ENCODE measurements around the gene PNLDC1.
"Not testable (repeated sequence)": the region's sequence is repeated elsewhere in the genome, so short reads cannot be mapped to it uniquely, and the experiment has no call there.

The PNLDC1 gene

GRCh38 chr6:159778542-159779103 lies 21.5 kb upstream of the PNLDC1 start:
- DNase-seq (ENCODE audit: low read depth), result no peak

DNA sequence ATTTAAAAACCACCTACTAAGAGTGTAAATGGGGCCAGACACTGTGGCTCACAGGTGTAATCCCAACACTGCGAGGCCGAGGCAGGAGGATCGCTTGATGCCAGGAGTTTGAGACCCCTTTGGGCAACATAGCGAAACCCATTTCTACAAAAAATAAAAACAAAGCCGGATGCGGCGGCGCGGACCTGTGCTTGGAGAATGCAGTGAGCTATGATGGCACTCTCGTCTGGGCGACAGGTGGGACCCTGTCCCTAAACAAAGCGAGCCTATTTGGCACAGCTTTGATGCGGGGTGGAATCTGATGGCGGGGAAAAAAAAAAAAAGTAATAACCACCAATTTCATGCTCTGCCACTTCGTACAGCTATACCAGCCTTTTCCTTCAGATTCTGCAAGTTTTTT lies 11.8 kb upstream of the PNLDC1 start:
- peak; percentile 2 for DNase-seq (ENCODE audit: low read depth)

DNA sequence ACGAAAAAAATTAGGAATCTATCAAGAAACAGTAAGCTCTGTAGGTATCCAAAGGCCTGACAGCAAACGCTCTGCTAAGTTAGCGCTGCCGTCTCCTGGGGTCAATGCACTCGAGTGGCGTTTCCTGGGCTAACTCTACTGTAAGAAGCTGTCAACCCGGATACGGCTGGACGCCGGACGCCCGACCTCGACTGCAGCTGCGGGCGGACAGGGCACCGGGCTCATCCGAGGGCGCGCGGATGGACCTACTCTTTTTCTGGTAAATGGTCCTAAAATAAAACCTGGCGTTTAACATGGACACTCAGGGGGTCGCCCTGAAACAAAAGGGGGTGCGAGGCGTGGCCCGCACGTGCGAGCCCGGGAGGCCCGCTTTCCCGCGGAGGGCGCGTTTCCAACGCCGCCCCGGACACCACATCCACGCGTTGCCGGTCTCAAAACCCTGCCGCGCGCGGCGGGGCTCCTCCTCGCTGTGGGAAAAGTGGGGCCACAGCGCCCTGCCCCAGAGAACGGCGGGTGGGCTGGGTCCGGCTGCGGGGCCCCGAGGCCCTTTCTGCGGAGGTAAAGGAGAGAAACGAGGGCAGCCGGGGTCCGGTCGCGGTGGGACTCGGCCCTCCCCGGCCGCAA lies 11.2 kb upstream of the PNLDC1 start:
- no peak for DNase-seq (ENCODE audit: low read depth)

GRCh38 chr6:159789377-159790148 lies 10.5 kb upstream of the PNLDC1 start, which contains the start of gene TCP1:
TSS of gene TCP1 (minus strand) at chr6:159789602. CDS start at chr6:159789468, 134 bp downstream.
- peak; percentile 97 for DNase-seq (ENCODE audit: low read depth)

GRCh38 chr6:159790149-159790955 lies 9.7 kb upstream of the PNLDC1 start, which contains the start of gene MRPL18:
TSS of gene MRPL18 (plus strand) at chr6:159790467. CDS start at chr6:159790588, 121 bp downstream.
- peak; percentile 80 for DNase-seq (ENCODE audit: low read depth)

- peak; percentile 4 for DNase-seq (ENCODE audit: low read depth)
Observed at GRCh38 chr6:159790956-159791598, 9.0 kb upstream of the PNLDC1 start.

DNA sequence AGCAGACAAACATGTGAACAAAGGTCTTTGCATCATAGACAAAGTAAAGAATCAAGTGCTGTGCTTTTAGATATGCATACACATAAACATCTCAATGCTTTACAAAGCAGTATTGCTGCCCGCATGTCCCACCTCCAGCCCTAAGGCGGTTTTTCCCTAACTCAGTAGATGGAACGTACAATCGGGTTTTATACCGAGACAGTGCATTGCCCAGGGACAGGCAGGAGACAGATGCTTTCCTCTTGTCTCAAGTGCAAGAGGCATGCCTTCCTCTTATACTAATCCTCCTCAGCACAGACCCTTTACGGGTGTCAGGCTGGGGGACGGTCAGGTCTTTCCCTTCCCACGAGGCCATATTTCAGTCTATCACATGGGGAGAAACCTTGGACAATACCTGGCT lies 5.1 kb upstream of the PNLDC1 start:
- not testable (repeated sequence) for DNase-seq (ENCODE audit: low read depth)

- DNase-seq (ENCODE audit: low read depth), result no peak
Observed at GRCh38 chr6:159797554-159797953, 2.5 kb upstream of the PNLDC1 start.

DNA sequence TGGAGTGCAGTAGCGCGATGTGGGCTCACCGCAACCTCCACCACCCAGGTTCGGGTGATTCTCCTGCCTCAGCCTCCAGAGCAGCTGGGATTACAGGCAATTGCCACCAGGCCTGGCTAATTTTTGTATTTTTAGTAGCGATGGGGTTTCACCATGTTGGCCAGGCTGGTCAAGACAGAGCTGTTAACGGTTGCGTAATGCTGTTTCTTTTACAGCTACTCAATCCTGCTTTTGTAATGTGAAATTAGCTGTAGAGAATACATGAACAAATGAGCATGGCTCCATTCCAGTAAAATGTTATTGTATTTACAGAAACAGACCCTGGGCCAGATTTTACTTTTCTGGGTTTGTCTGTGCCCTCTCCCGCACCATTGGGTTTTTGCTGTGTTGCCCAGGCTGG lies 1.9 kb downstream of the PNLDC1 start:
- DNase-seq (ENCODE audit: low read depth), result no peak

GRCh38 chr6:159804504-159804903 lies 4.4 kb downstream of the PNLDC1 start:
- DNase-seq (ENCODE audit: low read depth), result no peak

DNA sequence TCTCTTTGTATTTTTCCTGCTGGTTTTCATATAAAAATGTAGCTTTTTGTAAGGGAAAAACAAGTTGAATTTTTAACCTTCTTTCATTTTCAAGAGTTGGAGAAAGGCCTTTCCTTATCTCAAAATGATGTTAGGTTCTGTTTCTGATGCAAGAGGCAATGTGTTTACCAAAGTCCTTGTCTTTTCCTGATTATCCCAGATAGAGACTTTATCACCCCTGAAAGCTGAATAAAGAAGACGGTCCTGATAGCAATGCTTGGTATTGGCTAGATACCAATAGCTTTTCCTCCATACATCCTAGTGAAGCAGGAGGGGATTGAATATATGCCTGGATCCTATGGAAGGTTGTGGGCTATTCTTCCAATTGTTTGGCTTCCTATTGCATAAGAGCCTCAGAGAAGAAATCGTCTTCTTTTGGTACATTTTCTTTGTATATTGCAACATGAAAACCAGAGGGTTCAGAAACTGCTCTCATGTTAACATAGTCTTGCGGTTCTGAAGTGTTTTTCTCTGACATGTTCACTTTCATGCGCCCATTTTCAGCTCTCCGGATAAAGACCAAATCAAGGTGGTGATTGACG lies 5.5 kb downstream of the PNLDC1 start:
- no peak for DNase-seq (ENCODE audit: low read depth)

DNA sequence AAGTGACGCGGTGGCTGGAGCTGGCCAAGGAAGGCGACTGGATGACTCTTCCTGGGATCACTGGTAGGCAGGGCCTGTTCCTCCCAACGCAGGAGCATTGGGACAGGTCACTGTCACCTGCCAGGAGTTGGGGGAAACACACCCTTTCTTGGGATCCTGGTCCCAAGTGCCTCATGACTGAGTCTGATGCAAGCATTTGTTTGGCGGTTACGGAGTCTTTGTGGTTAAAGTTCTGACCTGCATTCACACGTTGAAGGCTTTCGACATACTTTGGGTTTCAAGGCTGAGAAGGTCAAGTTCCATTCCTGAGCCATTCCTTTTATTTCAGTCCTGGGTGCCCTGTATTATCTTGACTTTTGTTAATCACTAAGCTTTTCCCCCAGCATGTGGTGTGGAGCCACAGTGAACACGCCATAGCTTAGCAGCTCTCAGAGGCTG lies 6.0 kb downstream of the PNLDC1 start:
- DNase-seq (ENCODE audit: low read depth), result no peak

- DNase-seq (ENCODE audit: low read depth), result no peak
Observed at GRCh38 chr6:159807150-159807858, 7.2 kb downstream of the PNLDC1 start.

DNA sequence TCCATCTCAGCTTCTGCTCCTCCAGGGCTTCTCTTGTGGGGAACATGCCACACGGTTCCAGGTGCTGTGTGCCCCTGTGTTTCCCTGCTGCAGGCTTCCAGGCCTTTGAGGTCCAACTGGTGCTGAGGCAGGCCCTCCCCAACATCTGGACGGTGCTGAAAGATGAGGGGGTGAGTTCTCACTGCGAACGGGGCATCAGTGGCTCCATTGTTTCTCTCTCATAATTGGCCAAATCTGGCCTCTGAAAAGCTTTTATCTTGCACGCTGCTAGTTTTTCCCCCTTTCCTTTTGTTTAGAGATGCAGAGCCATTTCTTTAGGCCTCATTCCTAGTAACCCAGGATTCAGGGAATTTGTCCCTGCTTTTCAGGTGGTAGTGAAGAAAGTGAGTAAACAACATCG lies 8.6 kb downstream of the PNLDC1 start:
- no peak for DNase-seq (ENCODE audit: low read depth)

DNA sequence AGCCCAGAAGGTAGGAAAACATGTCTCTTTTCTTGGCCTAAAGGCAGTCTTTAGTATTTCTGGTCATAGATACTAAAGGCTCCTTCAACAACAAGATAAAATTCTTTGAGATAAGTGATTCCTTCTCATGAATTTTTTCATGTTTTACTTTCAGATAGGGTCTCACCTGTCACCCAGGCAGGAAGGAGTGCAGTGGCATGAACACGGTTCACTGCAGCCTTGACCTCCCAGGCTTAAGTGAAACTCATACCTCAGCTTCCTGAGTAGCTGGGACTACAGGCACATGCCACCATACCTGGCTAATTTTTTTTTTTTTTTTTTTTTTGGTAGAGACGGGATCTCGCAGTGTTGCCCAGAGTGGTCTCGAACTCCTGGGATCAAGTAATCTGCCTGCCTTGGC lies 9.1 kb downstream of the PNLDC1 start:
- DNase-seq (ENCODE audit: low read depth), result no peak

DNA sequence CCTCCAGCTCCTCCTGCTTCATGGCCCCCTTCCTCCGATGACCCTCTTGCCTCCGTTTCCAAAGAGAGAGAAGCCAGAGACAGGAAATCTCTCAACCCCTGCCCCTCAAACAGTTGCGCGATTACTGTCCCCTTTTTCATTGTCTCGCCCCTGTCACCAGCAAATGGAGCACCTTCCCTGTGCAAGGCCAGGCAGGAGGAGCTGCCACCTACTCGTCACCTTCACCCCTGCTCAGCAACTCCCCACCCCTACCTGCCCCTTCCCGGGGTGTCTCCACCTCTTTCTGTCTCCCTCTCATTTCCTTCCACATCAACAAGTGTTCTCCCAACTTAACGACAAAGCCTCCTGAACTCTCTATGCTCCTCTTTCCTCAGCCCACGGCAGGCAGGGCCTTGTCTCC lies 13.7 kb downstream of the PNLDC1 start:
- DNase-seq (ENCODE audit: low read depth), result no peak

- no peak for DNase-seq (ENCODE audit: low read depth)
Observed at GRCh38 chr6:159815410-159815809, 15.3 kb downstream of the PNLDC1 start.

DNA sequence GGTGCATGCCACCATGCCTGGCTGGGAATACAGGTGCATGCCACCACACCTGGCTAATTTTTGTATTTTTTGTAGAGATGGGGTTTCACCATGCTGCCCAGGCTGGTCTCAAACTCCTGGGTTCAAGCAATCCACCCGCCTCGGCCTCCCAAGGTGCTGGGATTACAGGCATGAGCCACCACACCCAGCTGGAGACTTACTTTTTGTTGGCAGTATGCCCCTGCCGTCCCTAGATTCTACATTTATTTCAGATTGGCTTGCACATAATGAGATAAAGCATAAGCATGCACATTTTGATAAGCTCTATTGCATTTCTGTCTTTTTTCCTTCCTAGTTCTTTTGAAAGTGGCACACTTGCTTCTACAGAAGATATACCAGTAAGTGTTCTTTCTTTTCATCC lies 16.7 kb downstream of the PNLDC1 start:
- not testable (repeated sequence) for DNase-seq (ENCODE audit: low read depth)

DNA sequence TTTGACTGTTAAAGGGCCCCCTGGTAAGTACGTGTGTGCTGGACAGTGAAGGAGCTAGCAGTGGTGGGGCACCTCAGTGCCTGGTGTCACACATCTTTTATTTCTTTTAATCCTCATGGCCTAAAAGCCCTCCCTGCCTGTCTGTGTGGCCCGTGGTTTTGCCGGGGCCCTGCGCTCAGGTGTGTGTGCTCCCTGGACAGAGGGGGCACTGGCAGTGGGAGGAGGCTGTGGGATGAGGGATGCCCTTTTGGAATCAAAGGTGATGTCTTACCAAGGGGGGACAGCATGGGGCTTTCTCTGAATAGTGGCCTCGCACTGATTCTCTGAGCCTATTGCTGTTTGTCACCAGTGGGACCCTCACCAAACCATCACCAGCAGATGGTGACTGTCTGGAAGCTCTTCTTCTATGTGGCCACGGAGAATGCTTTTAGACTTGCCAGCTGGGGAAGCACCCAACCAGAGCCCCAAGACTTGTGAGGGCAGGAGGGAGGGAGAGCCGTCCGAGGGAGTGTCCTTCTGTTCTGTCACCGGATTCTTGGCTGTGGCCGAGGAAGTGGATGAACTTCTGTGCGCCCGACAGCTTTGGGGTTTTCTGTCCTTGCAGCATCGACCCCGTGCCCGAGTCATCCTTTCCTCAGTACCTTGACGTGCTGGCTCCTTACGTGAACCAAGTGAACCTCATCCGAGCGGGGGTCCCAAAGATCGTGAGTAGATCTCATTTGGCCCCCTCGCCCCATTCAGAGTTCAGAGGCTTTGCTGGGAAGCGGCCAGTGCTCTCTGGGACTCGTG lies 18.1 kb downstream of the PNLDC1 start:
- DNase-seq (ENCODE audit: low read depth), result no peak

- no peak for DNase-seq (ENCODE audit: low read depth)
Observed at GRCh38 chr6:159819098-159819497, 19.0 kb downstream of the PNLDC1 start.

All from activated T-helper 1 cell treated with Interleukin-2 at 50 U/mL for 16 hours (primary cell).